GM12872 (cell line): ENCODE results near the gene SLC52A1.

Experiments used
- TF ChIP-seq, protein P1 (sequence below): IDR thresholded peaks from 3 replicates; pipeline ENCODE4 v1.5.1; 2011; ENCODE audit warnings: low read depth, mild to moderate bottlenecking, low read length, moderate library complexity; ENCODE audit not compliant: insufficient read depth

The SLC52A1 gene

GRCh38 chr17:4997302-4998026 is 37.8 kb downstream of the SLC52A1 start, which contains the start of the genes INCA1 and KIF1C:
Gene INCA1, minus strand, starts transcription at chr17:4997522. Its CDS starts 3,085 bp downstream, at chr17:4994437.
Gene KIF1C, plus strand, starts transcription at chr17:4997950. Its CDS starts 2,297 bp downstream, at chr17:5000247.
- TF ChIP-seq, protein P1, sequence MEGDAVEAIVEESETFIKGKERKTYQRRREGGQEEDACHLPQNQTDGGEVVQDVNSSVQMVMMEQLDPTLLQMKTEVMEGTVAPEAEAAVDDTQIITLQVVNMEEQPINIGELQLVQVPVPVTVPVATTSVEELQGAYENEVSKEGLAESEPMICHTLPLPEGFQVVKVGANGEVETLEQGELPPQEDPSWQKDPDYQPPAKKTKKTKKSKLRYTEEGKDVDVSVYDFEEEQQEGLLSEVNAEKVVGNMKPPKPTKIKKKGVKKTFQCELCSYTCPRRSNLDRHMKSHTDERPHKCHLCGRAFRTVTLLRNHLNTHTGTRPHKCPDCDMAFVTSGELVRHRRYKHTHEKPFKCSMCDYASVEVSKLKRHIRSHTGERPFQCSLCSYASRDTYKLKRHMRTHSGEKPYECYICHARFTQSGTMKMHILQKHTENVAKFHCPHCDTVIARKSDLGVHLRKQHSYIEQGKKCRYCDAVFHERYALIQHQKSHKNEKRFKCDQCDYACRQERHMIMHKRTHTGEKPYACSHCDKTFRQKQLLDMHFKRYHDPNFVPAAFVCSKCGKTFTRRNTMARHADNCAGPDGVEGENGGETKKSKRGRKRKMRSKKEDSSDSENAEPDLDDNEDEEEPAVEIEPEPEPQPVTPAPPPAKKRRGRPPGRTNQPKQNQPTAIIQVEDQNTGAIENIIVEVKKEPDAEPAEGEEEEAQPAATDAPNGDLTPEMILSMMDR = no peak

- TF ChIP-seq, protein P1 = no peak
These were observed 41.1 kb downstream of the SLC52A1 start for GRCh38 chr17:4994081-4994595.

DNA sequence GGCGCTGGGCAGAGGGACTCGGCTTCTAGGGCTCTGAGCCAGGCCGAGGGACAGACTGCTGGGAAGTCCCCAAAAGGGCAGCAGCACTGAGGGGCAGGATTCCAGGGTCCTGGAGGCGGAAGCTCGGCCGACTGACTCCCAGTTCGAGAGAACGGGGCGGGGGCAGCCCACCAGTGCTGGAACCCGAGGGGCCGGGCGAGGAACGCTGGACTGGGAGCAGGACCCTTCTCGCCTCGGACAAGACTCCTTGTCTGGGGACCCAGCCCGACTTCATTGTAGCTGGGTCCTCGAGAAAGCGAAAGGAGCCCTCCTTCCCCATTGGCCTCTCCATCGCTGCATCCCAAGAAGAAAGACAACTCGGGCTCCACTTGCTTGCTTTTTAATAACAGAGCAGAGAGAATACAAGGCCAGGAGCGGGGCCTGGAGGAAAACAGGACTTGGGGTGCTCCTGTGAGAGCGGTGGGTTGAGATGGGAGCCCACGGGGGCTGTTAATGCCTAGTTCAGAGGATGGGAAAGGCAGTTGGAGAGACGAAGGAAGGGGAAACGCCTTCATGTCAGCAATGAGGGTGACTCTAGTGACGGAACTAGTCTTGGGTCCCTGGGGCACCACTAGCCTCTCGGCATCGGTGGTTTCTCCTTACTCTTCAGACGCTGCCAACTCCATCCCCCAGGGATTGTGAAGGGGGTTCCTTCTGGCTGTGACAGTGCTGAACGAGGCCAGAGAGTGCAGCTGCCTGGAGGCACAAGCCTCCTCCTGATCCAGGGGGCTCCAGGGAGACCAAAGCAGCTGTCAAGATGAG is 47.3 kb downstream of the SLC52A1 start:
- TF ChIP-seq, protein P1 = no peak

- TF ChIP-seq, protein P1 = peak; percentile 79
These were observed 48.1 kb downstream of the SLC52A1 start, which contains the start of gene CAMTA2 for GRCh38 chr17:4986951-4987766. Gene CAMTA2, minus strand, starts transcription at chr17:4987675. Its CDS starts 1,453 bp downstream, at chr17:4986222.

GRCh38 chr17:4986403-4986802 is 48.8 kb downstream of the SLC52A1 start:
- TF ChIP-seq, protein P1 = no peak
